DMS 273 treated with DMSO at 0.1 percent for 48 hours (cell line): ENCODE data around the gene MTM1.

Source experiments
- DNase-seq: peaks from one replicate; lab custom pipeline; 2025; lab: John Stamatoyannopoulos, UW

The MTM1 gene

DNA sequence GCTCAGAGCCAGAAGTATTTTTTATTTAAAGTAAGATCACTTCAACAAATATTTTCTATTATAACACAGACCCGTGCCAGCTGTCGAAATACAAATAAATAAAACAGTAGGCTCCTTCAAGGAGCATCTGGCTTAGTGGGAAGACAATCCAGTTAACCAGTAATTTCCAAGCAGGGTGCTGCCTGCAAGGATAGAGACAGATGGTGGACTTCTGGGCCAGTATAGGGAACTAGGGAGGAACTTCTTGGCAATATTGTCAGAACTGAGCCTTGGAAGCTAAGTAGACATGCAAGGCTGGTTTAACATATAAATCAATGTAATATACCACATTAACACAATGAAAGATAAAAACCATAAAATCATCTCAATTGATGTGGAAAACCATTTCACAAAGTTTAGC is 107.8 kb downstream of the MTM1 start:
- peak; percentile 91 for DNase-seq

DNA sequence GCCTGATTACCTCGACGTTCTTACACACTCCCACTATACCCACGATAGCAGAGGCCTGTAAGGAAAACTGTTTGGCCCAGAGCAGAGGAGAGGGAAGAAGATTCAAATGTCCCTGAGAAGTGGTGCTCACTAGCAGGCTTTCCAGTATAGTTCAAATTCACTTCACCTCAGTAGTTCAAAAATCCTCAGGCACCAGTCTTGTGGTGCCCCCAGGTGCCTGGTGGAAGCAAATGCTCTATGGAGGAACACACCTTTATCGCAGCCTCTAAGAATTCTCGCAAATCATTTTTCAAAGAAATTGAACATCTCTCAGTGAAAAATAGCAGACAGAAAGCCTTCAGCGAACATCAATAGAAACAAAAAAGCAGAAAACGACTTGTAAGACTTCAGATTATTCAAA is 112.6 kb downstream of the MTM1 start:
- DNase-seq, result no peak

DNA sequence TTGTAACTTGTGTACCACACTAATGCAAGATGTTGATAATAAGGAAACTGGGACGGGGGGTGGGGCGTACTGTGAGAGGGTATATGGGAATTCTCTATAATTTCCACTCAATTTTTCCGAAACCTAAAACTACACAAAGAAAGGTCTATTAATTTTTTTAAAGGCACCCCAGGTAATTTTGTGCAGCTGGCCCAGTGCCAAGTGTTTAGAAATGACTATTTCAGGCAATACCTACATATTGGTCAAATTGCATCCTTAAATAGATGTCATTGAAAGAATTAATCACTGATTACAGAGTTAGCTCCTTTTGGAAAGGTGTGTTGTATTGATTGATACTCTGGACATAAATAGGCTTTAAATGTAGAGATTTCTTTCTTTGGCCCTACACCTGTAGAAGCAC is 114.7 kb downstream of the MTM1 start:
- DNase-seq, result no peak

DNA sequence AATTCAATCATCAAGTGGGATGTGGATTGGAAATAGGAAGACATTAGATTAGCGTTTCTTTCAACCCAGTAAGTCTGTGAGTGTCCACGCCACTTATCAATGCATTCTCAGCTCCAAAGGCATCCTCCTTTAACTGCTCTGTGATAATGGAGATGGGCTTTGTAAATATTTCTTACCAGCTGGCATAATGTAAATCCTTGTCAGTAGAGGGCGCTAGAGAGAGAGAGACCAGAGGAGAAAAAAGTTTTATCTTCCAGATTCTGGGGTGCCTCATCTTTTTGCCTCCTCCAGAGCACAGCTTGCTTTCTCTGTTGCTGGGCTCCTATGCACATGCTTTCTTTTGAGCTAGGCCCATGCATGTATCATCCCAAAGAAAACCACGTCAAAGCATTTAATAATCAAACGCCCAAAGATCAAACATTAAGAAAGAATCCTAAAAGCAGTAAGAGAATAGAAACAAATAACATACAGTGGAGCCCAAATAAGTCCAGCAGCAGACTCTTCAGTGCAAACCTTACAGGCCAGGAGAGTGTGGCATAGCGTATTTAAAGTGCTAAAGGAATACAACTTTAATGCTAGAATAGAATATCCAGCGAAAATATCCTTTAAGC is 115.2 kb downstream of the MTM1 start:
- no peak for DNase-seq

DNA sequence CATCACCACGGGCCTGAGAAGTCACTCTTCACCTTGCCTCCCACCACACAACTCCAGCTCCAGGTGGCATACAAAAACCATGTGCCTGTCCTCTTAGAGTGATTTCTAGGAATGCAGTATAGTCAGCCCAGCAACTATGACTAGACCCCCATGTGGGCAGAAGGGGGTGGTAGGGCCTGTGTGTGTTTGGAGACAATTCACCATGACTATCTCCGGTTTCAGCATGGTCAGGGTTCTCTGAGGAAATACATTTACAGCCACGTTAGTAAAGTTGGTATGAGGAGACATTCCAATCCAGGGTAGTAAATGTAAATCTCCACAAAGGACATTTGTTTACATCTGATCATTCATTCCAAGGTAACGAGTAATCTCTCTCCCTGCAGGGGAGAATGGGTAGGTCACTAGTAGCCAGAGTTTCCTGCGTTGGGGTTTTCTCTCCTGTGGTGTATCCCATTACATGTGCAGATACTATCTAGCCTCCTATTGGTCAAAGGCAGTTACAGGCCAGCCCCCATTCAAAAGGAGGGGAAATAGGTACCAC is 120.6 kb downstream of the MTM1 start:
- no peak for DNase-seq

DNA sequence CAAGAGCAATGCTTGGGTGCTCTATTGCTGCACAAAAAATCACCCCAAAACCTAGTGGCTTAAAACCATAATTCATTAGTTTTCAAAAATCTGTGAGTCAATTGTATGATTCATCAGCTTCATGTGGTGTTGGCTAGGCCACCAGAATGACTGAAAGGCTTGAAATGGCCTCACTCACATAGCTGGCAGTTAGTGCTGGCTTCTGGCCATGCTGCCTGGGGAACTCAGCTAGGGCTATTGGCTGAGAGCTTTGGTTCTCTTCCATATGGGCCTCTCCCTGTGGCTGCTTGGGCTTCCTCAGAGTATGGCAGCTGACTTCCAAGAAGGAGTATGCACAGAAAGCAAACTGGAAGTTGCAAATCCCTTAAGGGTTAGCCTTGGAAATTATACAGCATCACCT is 121.7 kb downstream of the MTM1 start:
- DNase-seq, result no peak

DNA sequence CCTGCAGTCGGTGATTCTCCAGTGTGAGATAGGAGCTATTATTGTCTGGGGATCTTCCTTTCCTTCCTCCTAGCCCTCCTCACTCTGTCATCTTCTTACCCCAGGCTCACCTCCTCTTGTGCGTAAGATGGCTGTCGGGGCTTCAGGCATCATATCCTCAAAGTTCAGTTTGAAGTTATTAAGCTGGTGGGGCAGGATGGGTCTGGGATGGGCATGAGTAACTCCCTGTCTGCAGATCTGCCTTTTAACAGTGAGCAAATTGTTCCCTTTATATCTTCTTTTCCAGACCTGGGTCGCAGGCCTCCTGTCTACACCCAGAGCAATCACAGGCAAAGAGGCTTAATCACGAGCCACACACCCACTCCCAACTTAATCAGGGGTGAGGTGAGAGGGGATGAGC is 123.9 kb downstream of the MTM1 start:
- no peak for DNase-seq

DNA sequence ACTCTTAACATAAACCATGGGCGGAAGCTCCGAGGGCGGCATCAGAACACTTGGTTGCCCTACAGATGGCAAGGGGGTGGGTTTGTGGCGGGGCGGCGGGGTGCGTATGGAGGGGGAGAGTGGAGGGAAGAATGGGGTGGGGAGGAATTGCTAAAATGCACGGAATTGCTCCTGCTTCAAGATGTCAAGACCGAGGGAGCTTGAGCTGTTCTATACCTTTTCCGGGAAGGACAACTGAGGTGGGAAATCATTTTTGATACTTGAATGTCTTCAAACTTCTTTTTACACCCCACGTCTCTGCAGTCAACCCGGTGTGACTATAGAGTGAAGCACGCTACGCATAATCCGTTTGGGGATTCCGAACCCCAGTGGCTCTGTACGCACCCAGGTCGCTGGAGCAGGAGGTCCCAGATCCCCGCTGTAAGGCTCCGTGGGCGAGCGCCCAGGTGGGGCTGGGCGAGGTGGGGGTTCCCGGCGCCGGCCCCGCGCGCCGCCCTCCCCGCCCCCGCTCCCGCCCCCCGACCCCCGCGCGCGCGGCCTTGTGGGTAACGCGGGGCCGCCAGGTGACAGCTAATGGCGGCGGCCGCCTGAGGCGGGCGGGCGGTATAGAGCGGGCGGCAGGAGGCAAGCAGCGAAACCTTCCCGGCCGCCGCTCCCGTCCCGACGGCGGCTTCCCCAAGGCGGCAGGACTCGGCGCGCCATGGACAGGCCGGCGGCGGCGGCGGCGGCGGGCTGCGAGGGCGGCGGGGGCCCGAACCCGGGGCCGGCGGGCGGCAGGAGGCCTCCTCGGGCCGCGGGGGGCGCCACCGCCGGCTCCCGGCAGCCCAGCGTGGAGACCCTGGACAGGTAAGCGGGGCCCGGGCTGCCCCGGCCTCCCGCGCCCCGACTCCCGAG is 124.7 kb downstream of the MTM1 start, which contains the start of gene MTMR1:
Gene MTMR1, plus strand, starts transcription at position 566 of the 894 bp plus-strand sequence. Its CDS starts 135 bp downstream, at position 701.
- peak; percentile 11 for DNase-seq

DNA sequence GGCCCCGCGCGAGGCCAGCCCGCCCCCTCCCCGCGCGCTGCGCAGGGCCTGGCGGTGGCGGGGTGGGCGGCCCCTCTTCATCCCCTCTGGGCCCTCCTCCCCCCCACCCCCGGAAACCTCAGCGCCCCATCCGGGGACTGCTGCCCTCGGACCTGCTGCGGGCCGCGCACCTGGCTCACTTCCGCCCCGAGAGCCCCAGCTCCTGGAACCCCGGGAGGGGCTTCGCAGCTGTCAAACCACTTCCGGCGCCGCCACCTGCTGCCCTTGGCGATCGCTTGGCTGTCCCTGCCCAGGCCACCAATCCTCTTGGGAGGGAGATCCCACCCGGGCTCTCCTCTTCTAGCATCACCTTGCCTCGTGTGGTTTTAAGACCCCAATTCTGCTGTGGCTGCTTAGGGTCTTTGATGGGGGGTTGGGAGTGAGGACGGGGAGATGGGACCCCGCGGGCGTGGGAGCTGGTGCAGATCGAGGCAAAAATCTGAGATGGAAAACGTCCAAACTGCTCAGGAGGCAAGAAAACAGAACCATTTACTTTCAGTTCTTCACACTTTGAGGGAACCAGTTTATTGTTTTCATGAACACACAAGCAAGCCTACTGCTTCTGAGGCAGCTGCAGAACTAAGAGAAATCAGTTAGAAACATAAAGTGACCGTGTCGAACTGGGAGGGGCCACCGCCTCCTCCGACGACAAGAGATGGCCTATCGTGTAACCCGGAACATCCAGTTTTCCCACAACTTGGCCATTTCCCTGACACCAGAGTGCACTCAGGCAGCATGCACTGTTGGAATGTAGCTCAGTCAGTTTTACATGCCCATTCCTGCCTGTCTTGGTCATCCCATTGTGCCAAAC is 125.5 kb downstream of the MTM1 start:
- DNase-seq, result no peak

DNA sequence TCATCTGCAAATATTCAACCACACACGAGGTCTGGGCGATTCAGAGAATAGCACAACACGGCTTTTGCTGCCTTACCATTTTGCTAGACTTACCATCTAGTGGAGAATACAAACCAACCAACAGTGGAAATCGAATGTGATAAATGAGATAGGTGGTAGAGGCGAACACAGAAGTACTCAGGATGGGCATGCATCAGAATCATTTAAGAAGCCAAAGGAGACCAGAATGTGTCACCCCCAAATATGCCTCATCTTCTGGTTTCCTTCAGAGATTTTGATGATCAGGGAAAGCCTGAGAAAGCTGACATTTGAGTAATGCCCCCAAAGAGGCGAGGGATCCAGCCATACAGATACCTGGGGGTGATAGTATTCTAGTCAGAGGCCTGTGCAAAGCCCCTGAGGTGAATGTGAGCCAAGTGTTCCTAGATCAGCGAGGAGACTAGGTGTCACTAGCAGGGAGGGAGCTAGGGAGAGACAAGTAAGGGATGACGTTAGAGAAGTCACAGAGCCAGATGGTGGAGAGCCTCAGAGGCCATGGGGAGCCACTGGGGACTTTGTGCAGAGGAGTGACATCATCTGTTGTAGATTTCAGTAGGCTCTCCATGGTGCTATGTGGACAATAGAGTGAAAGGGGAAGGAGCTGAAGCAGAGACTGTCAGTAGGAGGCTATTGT is 126.5 kb downstream of the MTM1 start:
- DNase-seq, result no peak

DNA sequence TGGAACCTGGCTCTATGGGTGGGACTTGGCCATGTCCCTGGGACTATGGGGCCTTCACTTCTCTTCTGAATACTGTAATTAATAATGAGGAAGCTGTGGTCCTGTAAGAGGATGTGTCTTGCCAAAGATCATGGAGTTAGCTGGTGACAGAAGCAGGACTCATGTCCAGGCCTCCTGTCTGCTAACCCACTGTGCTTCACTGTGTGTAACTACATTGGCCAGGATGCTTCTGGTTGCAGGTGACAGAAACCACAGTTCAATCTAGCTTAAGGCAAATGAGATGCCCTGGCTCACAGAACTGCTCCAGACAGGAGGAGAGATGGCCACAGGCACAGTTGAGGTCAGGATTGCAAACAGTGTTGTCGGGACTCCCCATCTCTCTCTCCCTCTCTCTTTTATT is 127.9 kb downstream of the MTM1 start:
- DNase-seq, result no peak

DNA sequence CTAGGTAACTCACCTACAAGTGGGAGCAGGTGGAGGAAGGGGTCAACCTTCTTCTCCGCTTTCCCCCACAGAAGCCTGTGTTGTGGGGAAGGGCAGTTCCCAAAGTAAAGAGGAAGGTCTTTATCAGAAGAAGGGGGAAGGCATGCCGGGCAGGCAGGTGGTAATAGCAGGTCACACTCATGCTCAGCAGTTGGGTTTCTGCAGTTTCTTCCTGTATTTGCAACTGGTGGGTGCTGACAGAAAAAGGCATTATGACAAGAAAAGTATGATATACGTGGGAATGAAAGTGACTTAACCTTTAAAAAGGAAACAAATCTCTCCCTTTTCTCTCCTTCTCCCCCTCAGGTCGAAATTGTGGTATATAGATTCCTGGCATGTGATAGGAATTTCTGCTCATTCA is 128.4 kb downstream of the MTM1 start:
- no peak for DNase-seq

DNA sequence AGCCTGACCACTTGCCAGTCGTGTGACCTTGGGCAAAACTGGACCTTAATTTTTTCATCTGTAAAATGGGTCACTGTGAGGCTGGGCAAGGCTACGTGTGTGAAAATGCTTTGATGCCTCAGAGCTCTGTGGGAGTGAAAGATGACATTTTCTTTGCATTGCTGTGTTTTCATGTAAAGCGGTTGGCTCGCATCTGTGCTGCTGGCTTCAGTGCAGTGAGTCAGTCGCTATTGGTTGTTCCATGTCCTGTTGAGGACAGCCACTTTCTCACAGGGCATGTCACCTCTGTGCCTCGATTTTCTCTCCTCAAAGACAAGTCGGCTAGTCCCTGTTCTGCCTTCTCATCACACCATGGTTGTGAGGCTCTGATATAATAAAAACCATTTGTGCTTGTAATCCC is 129.2 kb downstream of the MTM1 start:
- DNase-seq, result no peak

DNA sequence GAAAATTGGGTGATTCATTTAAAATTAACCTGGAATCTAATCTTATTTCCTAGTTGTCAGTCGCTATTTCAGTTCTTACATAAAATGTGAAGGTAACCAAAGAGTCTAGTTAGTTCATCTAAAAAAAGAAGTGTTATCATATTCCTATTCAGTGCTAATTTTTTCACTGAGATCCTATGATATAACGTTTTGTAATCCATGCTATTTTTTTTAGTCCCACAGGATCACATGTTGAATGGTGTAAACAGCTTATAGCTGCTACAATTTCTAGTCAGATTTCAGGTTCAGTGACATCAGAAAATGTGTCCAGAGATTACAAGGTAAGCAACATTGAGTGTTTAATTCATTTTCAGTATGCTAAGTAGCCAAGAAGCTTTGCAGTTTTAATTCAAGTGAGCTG is 130.6 kb downstream of the MTM1 start:
- DNase-seq, result no peak

DNA sequence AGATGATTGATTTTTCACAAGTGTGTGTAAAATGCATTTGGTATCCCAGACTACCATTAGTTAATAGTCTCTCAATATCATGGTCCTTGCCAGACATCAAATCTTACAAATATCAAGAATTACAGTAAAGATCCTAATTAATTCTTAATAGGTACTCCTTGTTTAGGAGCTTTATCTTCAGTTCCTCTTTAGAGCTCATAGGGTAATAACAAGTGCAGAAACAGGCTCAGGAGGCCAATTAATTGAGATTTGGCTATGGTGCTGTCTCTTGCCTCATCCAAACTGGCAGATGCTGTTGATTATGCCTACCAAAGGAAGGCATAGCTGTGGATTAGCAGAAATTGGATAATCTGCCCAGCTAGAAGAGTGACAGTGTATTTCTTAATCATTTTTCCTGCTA is 131.7 kb downstream of the MTM1 start:
- no peak for DNase-seq

DNA sequence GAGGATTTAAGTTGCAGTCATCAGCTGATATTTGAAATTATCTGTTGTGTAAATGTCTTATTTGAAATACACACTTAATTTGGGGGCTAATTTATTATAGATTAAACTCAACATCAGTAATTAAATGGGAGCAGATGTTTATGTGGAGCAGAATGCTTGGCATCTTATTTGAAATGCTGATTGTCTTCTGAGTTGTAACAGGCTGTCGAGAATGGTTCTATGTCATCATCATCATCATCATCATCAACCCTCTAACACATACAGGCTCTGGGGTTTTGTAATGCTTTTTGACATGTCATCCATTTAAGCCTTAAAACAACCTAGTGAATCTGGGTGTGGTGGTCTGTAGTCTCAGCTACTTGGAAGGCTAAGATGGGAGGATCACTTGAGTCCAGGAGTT is 133.0 kb downstream of the MTM1 start:
- DNase-seq, result no peak

DNA sequence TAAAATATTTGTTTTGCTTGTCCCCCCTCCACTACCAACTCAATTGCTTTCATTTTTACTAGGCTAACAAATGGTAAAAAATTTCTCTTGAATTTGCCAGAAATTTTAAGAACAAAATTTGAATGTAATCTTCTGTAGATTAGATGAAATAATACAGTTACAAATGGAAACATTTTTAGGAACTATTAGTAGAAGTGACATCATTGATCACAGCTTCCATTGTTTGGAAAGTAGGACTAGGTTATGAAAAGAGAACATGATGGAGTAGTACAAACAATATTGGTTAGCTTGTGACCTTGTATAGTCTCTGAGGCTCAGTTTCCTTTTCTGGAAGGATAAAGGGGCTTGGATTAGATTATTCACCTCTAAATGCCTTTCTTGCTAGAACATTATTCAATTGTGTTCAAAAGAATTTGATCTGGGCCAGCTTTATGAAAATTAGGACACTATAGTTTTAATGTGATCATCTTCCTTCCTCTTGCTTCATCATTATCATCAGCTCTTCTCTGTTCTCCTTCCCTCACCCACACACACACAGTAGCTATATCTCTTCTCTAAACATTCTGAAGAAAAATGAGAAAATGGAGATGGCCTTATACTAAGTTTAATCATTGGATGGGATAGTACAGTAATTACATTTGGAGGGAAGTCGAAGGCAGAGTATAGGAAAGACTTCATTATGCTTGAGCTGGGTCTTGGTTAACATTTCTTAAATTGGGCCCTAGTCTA is 134.7 kb downstream of the MTM1 start:
- DNase-seq, result no peak

DNA sequence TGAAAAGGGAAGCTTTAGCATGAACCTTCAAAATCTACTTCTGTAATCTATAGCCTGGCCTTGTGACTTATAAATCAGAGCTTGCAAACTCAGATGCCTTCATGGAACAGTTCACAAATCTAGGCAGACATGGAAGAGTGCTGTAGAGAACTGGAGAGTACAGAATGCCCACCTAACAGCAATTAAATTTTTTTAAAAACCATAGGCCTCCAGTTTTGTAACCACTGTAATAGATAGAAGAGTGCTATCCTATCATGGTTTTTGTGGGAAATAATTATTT is 135.2 kb downstream of the MTM1 start:
- no peak for DNase-seq

DNA sequence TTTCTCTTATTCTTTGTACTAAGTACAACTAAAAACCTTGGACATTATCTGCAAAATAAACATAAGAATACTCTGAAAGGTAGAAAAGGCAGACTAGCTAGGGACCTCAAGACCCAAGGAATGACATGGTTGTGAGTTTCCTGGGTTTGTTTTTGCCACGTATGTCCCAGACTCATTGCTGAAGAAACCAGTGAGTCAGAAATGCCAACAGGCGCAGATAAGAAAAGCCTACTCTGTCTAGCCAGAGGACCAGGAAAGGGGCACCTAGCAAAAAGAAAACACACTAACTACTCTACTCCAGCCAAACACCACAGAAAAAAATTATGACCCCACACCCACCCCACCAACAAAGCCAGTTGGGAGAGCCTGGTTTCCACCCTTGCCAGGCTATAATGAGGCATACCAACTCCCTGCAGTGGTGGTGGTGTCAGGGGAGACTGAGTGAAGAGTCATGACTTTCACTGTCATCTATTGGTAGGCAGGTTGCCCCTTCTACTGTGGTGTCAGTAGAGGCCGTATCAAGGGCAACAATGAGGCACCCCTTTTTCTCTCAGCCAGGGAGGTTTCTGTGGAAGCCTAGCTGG is 135.7 kb downstream of the MTM1 start:
- no peak for DNase-seq

DNA sequence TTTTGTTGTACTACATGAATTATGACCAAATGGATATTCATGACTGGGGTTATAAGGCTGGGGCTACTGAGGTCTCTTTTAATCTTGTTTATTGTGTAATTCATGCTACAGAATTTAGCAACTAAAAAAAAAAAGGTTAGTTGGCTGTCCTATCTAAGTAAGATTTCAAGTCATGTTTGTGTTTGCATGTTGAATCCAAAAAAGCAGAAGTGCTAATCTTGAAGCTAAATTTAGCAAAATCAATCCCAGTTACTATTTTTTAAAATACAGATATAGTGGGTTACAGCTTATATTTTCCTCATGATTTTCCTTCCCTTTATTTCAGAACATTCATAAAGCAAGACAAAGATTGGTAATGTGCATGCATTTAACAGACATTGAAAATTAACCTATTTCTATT is 144.2 kb downstream of the MTM1 start:
- DNase-seq, result no peak

DNA sequence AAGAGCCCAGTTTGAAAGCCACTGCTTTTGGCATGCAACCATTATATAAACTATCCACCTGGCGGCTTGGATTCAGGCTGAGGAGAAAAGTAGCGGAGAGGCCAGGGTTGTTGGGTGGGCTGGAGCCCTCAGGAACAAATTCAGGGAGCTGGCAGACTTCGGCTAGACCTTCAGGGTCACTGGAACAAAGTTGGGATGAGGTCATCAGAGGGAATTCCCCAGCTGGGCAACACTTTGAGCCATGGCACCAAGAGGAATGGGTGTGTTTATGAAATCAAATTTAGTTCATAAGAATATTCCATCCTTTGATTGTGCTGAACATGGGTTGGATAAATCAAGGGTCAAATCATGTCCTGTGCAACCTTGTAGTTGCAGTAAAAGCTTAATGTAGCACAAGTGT is 146.8 kb downstream of the MTM1 start:
- DNase-seq, result no peak
